K562 (cell line): ENCODE results near the gene GATAD2B. TPM values are rescaled to one million over a fixed set of nuclear protein-coding genes. Genes with fewer than 3 reads are reported as not detected.
A peak's percentile ranks its signal among the peaks of the same experiment; 100 is the strongest.

Experiments
- BHLHE40 ChIP-seq: IDR thresholded peaks from 2 replicates; pipeline ENCODE4 v1.6.1; 2011; ENCODE audit warnings: low read length, improper control_type of control experiment
- CREM ChIP-seq: IDR thresholded peaks from 2 replicates; pipeline ENCODE4 v1.6.1; 2014; ENCODE audit warnings: antibody characterized with exemption, low read depth
- FOXM1 ChIP-seq, 2 experiments: fragments of 450-650 bp in 1 of 2; sonication (generic) in 1 of 2; formaldehyde crosslinking in 1 of 2; IDR thresholded peaks; 2 replicates each; pipeline versions ENCODE4 v1.6.1 to v1.9.0; 2017 to 2022; ENCODE audit warnings: low read depth in 2 of 2, mild to moderate bottlenecking in 2 of 2, missing genetic modification reagents in 1 of 2, moderate library complexity in 1 of 2
- KDM4B ChIP-seq, 2 experiments: fragments of 450-650 bp in 1 of 2; sonication (generic) in 1 of 2; IDR thresholded peaks; 2 replicates each; pipeline ENCODE4 v1.6.1; 2016 to 2017; ENCODE audit warnings: borderline replicate concordance in 2 of 2, antibody characterized with exemption in 1 of 2, low read depth in 1 of 2, mild to moderate bottlenecking in 1 of 2
- MAZ ChIP-seq, 2 experiments: fragments of 450-650 bp in 1 of 2; sonication (generic) in 1 of 2; formaldehyde crosslinking; IDR thresholded peaks in 1 of 2; conservative IDR thresholded peaks in 1 of 2; 2 replicates each; pipeline versions ENCODE4 v1.4.0 to v1.5.0; 2020; ENCODE audit warnings: mild to moderate bottlenecking in 1 of 2, missing genetic modification reagents in 1 of 2
- MEF2D ChIP-seq: conservative IDR thresholded peaks from 2 replicates; pipeline ENCODE4 v1.6.1; 2016; ENCODE audit warnings: low read depth, missing genetic modification characterization, missing compliant biosample characterization
- NFXL1 ChIP-seq: fragments of 450-650 bp; formaldehyde crosslinking; IDR thresholded peaks from 2 replicates; pipeline ENCODE4 v1.4.0; 2021; ENCODE audit warnings: mild to moderate bottlenecking
- PML ChIP-seq: IDR thresholded peaks from 2 replicates; pipeline ENCODE4 v1.6.1; 2012; ENCODE audit warnings: low read length, inconsistent platforms
- POLR2H ChIP-seq: IDR thresholded peaks from 2 replicates; pipeline ENCODE4 v1.6.1; 2016; ENCODE audit warnings: missing genetic modification characterization, low read depth, mild to moderate bottlenecking, control low read depth, missing compliant biosample characterization, moderate library complexity
- STAG1 ChIP-seq: sonication (generic); formaldehyde crosslinking; IDR thresholded peaks from 2 replicates; pipeline ENCODE4 v1.5.0; 2020; ENCODE audit warnings: missing genetic modification reagents, borderline replicate concordance
- TEAD1 ChIP-seq, 2 experiments: fragments of 450-650 bp in 1 of 2; sonication (generic) in 1 of 2; formaldehyde crosslinking; IDR thresholded peaks; 2 replicates each; pipeline versions ENCODE4 v1.4.0 to v1.8.0; 2020 to 2022; ENCODE audit warnings: mild to moderate bottlenecking in 2 of 2, missing genetic modification reagents in 1 of 2
- TFAM ChIP-seq: fragments of 250-450 bp; sonication (Bioruptor Pico); conservative IDR thresholded peaks from 2 replicates; pipeline ENCODE4 v1.5.0; 2021; ENCODE audit warnings: mild to moderate bottlenecking, moderate library complexity
- TRIM24 ChIP-seq, 2 experiments: fragments of 450-650 bp; IDR thresholded peaks; 2 replicates each; pipeline ENCODE4 v1.6.1; 2016
- ZNF384 ChIP-seq: IDR thresholded peaks from 2 replicates; pipeline ENCODE4 v1.6.1; 2012; ENCODE audit warnings: low read depth, low read length, improper control_type of control experiment
- polyA plus RNA-seq, 8 experiments: library from polyadenylated mRNA; depleted of rRNA in 4 of 8; stranded (reverse) in 5 of 8; unstranded in 3 of 8; fragments of >200 nt; fragmentation: Nextera tagmentation in 2 of 8; fragmentation: Illumina TruSeq in 1 of 8; extraction: Ambion mirVana in 2 of 8; extraction: Trizol in 1 of 8; gene quantifications; 2 replicates each; pipeline versions ENCODE4 v1.2.1 to v1.2.3, GENCODE V29; 2011 to 2014; ENCODE audit warnings: inconsistent platforms in 1 of 8, missing spikeins in 1 of 8
- total RNA-seq, 7 experiments: library from RNA; depleted of rRNA in 6 of 7; stranded (reverse); fragments of >200 nt in 6 of 7; fragmentation: Illumina TruSeq in 2 of 7; extraction: Trizol in 2 of 7; gene quantifications; 2 replicates each; pipeline versions ENCODE4 v1.2.1 to v1.2.3, GENCODE V29; 2011 to 2021; ENCODE audit warnings: low replicate concordance in 1 of 7
- TF ChIP-seq, protein P1 (sequence below): IDR thresholded peaks from 2 replicates; pipeline ENCODE4 v1.6.1; 2011; ENCODE audit not compliant: insufficient read length; ENCODE audit errors: extremely low read depth
- TF ChIP-seq, protein P2 (sequence below): sonication (generic); formaldehyde crosslinking; IDR thresholded peaks from 2 replicates; pipeline ENCODE4 v1.8.0; 2022; ENCODE audit warnings: missing genetic modification reagents, mild to moderate bottlenecking, borderline replicate concordance
- TF ChIP-seq, protein P3 (sequence below): sonication (generic); formaldehyde crosslinking; IDR thresholded peaks from 2 replicates; pipeline ENCODE4 v1.8.1; 2023; ENCODE audit warnings: mild to moderate bottlenecking, missing genetic modification reagents
- TF ChIP-seq, protein P4 (sequence below): fragments of 250-450 bp; sonication (Bioruptor Pico); IDR thresholded peaks from 2 replicates; pipeline ENCODE4 v1.4.0; 2020; ENCODE audit warnings: mild to moderate bottlenecking, moderate library complexity

GATAD2B gene
- total and polyA plus RNA-seq, 9 of the 15 experiments (the other 6 are each of a cell fraction or from before 2014, with no cell fraction given): 1.5 to 40.2 (median 4.9) TPM

DNA sequence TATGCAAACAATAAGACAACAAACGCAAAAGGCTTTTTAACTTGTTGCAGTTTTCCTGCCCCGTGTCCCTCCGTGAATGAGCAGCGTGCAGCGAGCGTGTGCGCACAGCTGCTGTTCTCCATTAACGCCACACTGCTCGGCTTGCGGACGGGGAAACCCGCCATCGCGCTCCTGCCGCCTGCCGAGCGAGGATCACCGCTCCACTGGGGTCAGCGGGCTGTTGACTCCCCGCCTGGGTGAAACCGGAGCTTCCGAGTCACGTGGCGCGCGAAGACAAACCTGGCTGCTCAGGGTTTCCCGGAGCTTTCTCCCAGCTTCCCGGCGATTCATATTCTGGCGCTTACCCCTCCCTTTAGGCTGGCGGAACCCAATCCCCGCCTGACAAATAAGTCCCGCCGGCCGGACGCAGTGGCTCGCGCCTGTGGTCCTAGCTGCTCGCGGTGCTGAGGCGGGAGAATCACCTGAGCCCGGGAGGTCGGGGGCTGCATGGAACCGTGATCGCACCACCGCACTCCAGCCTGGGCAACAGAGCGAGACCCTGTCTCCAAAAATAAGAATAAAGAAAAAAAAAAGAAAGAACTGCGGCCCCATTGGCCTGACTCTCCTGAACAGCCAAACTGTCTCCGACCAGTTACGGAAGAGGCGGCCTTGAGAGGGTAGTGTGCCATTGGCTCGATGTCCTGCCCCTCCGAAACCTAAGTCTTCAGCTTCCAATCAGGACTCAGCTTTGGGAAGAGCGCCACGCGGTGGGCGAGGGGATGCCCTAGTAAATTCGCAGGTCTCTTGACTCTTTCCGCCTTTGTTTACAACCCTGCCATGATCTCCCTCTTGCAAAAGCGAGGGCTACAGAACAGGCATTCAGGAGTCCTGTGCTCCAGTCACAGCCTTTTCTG lies 44.6 kb upstream of the GATAD2B start, which contains the start of gene CREB3L4 (continued):
- TF ChIP-seq, protein P1, sequence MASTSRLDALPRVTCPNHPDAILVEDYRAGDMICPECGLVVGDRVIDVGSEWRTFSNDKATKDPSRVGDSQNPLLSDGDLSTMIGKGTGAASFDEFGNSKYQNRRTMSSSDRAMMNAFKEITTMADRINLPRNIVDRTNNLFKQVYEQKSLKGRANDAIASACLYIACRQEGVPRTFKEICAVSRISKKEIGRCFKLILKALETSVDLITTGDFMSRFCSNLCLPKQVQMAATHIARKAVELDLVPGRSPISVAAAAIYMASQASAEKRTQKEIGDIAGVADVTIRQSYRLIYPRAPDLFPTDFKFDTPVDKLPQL: peak; percentile 72
- TF ChIP-seq, protein P2, sequence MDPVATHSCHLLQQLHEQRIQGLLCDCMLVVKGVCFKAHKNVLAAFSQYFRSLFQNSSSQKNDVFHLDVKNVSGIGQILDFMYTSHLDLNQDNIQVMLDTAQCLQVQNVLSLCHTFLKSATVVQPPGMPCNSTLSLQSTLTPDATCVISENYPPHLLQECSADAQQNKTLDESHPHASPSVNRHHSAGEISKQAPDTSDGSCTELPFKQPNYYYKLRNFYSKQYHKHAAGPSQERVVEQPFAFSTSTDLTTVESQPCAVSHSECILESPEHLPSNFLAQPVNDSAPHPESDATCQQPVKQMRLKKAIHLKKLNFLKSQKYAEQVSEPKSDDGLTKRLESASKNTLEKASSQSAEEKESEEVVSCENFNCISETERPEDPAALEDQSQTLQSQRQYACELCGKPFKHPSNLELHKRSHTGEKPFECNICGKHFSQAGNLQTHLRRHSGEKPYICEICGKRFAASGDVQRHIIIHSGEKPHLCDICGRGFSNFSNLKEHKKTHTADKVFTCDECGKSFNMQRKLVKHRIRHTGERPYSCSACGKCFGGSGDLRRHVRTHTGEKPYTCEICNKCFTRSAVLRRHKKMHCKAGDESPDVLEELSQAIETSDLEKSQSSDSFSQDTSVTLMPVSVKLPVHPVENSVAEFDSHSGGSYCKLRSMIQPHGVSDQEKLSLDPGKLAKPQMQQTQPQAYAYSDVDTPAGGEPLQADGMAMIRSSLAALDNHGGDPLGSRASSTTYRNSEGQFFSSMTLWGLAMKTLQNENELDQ (CRISPR knock-in tag): no peak
- TF ChIP-seq, protein P3, sequence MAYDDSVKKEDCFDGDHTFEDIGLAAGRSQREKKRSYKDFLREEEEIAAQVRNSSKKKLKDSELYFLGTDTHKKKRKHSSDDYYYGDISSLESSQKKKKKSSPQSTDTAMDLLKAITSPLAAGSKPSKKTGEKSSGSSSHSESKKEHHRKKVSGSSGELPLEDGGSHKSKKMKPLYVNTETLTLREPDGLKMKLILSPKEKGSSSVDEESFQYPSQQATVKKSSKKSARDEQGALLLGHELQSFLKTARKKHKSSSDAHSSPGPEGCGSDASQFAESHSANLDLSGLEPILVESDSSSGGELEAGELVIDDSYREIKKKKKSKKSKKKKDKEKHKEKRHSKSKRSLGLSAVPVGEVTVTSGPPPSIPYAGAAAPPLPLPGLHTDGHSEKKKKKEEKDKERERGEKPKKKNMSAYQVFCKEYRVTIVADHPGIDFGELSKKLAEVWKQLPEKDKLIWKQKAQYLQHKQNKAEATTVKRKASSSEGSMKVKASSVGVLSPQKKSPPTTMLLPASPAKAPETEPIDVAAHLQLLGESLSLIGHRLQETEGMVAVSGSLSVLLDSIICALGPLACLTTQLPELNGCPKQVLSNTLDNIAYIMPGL (CRISPR knock-in tag): 0 out of 2 replicates have a peak, but pooled peaks have one; percentile 76
- TF ChIP-seq BHLHE40 (peak; percentile 91), NFXL1 (CRISPR knock-in tag) (no peak), MEF2D (tag) (no peak), KDM4B (IDR thresholded peaks at IDR 0.05; ENCODE audit: borderline replicate concordance in 2 of 2, low read depth in 1 of 2) (no peak), CREM (peak; percentile 73), ZNF384 (peak; percentile 92), MAZ (CRISPR knock-in tag; conservative IDR thresholded peaks at IDR 0.05 in 1 of 2, IDR thresholded peaks at IDR 0.05 in 1 of 2) (peak; percentile 71 to 83), FOXM1 (IDR thresholded peaks at IDR 0.05; ENCODE audit: low read depth) (peak; percentile 42; the same call in 1 of the 2 replicates), FOXM1 (CRISPR knock-in tag; IDR thresholded peaks at IDR 0.05; ENCODE audit: low read depth) (no peak), PML (peak; percentile 67), POLR2H (tag) (peak; percentile 93), TRIM24 (IDR thresholded peaks at IDR 0.05) (0 out of 4 replicates have a peak, but pooled peaks of 1 of the 2 experiments have one; percentile 7), TEAD1 (CRISPR knock-in tag; IDR thresholded peaks at IDR 0.05) (0 out of 4 replicates have a peak, but pooled peaks of 1 of the 2 experiments have one; percentile 56), STAG1 (peak; percentile 32; the same call in 1 of the 2 replicates), TFAM (CRISPR knock-in tag) (no peak)
- TF ChIP-seq, protein P4, sequence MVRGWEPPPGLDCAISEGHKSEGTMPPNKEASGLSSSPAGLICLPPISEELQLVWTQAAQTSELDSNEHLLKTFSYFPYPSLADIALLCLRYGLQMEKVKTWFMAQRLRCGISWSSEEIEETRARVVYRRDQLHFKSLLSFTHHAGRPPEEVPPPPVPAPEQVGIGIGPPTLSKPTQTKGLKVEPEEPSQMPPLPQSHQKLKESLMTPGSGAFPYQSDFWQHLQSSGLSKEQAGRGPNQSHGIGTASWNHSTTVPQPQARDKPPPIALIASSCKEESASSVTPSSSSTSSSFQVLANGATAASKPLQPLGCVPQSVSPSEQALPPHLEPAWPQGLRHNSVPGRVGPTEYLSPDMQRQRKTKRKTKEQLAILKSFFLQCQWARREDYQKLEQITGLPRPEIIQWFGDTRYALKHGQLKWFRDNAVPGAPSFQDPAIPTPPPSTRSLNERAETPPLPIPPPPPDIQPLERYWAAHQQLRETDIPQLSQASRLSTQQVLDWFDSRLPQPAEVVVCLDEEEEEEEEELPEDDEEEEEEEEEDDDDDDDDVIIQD (CRISPR knock-in tag): no peak
